ENCODE data around the gene RNU2-63P.

RNU2-63P gene

DNA sequence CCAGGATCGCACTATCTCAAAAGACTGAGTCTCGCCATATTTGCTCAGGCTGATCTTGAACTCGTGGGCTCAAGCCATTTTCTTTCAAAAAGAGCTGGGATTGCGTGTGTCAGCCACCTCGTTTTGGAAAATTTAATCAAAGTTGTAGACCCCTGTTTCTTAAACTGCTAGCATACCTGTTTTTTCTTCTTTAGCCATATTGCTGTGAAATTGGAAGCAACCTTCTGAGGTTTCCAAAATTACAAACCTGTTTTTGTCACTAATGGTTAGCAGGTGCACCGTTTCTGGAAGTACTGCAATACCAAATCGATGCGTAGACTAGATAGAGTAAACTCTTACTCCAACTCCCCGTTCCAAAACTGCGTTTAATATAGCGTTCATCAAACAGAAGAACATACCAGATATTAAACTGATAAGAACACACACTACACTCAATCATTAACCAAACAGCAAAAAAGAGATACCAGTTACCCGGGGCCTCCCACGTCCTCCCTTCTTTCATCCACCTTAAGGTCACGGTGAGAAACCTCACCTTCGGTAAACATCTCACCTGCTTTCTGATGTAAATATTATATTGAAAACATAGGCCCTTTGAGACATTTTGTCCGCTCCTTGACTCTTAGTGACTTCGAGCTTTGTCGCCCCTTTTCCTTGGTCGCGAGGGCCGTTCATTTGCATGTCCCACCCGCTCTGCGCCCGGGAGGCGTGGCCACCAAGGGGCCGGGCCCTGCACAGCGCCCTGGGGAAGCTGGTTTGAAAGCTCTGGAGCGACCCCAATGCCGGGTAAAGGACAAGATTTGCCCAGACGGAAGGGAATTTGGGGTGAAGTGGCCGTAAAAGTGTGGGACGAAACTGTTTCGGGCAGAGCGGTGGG is at the start of gene RNU2-63P:
Gene RNU2-63P, minus strand, starts transcription at position 462 of the 874 bp plus-strand sequence.
- DNase-seq, result peak; percentile 85
- Mint-ChIP-seq H3K27ac (peak within 1 kb of the TSS; percentile 97), H3K9me3 (peaks cover 6% of the 10 kb centered on the region), H3K36me3 (peaks cover 2% of the 10 kb centered on the region), H3K4me3 (peak within 1 kb of the TSS; percentile 92), H3K4me1 (peaks cover 28% of the 10 kb centered on the region), H3K27me3 (peaks cover 7% of the 10 kb centered on the region)
- CTCF ChIA-PET, result interaction anchor here (0.6 to 1.4 kb wide), 3 partner anchors 12 to 15 kb away, joined by 3 to 4 read pairs (median 3); no protein-coding TSS in a partner anchor

DNA sequence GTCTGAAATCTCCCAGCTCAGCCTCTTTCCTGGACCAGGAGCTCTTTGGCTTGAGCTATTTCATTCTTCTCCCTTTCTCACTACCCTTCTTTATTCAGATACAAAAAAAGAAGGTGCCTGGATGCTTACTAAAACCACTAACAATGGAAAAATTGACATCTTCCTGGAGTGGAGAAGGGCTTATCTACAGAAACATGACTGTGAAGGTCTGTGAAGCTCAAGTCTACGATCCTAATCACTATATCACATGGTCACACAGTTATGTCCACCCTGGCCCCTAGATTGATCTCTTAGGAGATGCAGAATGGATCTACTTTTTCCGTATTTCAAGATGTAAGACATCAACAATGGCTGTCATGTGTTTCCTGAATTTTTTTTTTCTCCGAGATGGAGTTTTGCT is 44.9 kb upstream of the RNU2-63P start:
- Mint-ChIP-seq H3K4me3 (no peak overlapping the region), H3K9me3 (no peaks in the 10 kb centered on the region), H3K27ac (no peak overlapping the region), H3K4me1 (peaks cover 30% of the 10 kb centered on the region), H3K36me3 (no peaks in the 10 kb centered on the region), H3K27me3 (no peaks in the 10 kb centered on the region)
- DNase-seq, result no peak
- CTCF ChIA-PET, result interaction anchor here (0.8 to 4.9 kb wide), 26 partner anchors 8 to 393 kb away, joined by 3 to 94 read pairs (median 4); no protein-coding TSS in a partner anchor

DNA sequence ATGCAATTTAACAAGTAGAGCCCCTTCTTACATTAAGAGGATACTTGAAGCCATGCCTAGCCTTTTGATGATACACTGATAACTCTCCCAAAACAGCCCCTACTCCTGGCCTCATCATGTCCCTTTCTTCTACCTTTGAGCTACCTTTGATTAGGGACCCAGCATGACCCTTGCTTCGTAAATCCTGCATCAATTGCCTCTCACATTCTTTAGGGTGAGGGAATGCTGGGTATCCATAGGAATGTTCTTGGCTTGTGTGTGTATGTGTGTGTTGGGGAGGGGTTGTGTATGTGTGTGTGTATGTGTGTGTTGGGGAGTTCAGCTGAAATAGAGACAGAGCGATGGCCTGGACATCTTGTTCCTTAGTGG is 44.5 kb upstream of the RNU2-63P start:
- no peaks in the 10 kb centered on the region for H3K27me3 Mint-ChIP-seq
- no peak overlapping the region for H3K27ac Mint-ChIP-seq
- CTCF ChIA-PET, result interaction anchor here (0.8 to 4.9 kb wide), 30 partner anchors 9 to 394 kb away, joined by 3 to 94 read pairs (median 4); no protein-coding TSS in a partner anchor
- peaks cover 34% of the 10 kb centered on the region for H3K4me1 Mint-ChIP-seq
- H3K36me3 Mint-ChIP-seq, result no peaks in the 10 kb centered on the region
- no peak overlapping the region for H3K4me3 Mint-ChIP-seq
- no peaks in the 10 kb centered on the region for H3K9me3 Mint-ChIP-seq
- DNase-seq, result no peak

DNA sequence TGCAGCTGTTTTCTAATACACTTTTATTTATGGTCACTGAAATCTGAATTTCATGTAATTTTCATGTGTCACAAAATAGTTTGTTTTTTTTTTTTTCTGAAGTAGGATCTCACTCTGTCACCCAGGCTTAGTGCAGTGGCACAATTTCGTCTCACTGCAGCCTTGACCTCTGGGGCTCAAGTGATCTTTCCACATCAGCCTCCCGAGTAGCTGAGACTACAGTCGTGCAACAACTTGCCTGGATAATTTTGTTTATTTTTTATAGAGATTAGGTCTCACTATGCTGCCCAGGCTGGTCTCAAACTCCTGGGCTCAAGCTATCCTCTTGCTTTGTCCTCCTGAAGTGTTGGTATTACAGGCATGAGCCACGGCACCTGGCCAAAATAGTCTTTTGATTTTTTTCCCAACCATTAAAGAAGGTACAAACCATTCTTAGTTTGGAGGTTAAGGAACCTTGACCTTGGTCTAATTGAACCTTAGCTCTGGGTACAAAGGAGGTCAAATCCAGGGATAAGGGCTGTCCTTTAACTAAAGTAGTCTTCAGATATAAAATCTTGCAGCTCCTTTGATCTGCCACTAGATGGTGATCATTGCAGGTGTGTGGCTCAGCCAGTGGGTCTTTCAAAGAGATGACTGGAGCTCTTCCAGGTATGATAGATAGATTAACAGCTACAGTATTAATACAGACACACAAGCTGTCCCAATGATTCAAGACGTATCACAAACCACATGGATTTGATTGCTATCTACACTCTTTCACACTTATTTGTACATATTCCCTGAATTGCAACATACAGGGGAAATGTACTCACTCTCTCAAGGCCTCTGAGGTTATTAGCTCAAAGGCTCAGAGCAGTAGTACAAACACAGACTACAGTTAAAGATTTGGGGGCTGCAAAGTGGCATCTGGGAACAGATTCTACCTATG is 43.9 kb upstream of the RNU2-63P start:
- Mint-ChIP-seq H3K27ac (no peak overlapping the region), H3K9me3 (no peaks in the 10 kb centered on the region), H3K36me3 (peaks cover 1% of the 10 kb centered on the region), H3K4me3 (no peak overlapping the region), H3K4me1 (peaks cover 36% of the 10 kb centered on the region), H3K27me3 (no peaks in the 10 kb centered on the region)
- peak; percentile 44 for DNase-seq
- CTCF ChIA-PET, result interaction anchor here (0.7 to 4.9 kb wide), 34 partner anchors 9 to 524 kb away, joined by 3 to 94 read pairs (median 4); no protein-coding TSS in a partner anchor

DNA sequence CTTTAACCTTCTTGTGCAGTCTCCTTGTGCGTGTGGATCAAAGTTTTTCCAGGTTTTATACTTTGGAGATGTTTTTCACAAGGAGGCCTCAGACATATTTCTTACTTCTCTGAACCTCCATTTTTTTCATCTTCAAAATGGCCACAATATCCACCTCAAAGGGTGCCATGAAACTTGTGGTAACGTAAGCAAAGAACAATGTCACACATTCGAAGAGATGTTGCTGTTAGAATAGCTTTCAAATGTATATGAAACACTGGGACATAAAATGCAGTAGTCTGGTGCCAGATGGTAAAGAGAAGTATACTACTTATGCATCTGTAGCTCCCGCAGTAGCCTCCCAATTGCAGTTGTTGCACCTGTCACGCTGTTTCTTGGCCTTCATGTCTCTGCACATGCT is 41.8 kb upstream of the RNU2-63P start:
- CTCF ChIA-PET, result interaction anchor here (4.9 kb wide), 1 partner anchor 102 kb away, joined by 94 read pairs; no protein-coding TSS in a partner anchor
- Mint-ChIP-seq H3K27me3 (no peaks in the 10 kb centered on the region), H3K4me1 (peaks cover 56% of the 10 kb centered on the region), H3K9me3 (no peaks in the 10 kb centered on the region), H3K36me3 (peaks cover 18% of the 10 kb centered on the region), H3K27ac (no peak overlapping the region), H3K4me3 (no peak overlapping the region)
- DNase-seq, result no peak

DNA sequence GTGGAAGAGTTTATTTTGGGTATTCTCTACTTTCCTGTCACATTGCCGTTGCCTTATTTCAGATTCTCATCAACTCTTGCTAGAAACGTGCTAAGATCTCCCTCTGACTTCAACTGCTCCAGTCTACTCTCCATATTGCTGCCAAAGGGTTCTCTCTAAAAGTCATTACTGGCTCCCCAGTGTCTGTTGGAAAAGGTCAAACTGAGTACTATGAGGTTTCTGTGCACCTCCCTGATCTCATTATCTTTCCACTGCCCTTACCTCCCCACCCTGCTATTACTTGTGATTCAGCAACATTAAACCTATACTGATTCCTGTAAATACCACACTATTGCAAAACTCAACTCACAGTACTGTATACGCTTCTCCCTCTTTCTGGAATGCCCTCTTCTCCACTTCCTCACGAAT is 41.1 kb upstream of the RNU2-63P start:
- Mint-ChIP-seq H3K27me3 (no peaks in the 10 kb centered on the region), H3K4me3 (no peak overlapping the region), H3K36me3 (peaks cover 22% of the 10 kb centered on the region), H3K9me3 (no peaks in the 10 kb centered on the region), H3K4me1 (peaks cover 62% of the 10 kb centered on the region), H3K27ac (no peak overlapping the region)
- CTCF ChIA-PET, result no interaction called here
- no peak for DNase-seq

DNA sequence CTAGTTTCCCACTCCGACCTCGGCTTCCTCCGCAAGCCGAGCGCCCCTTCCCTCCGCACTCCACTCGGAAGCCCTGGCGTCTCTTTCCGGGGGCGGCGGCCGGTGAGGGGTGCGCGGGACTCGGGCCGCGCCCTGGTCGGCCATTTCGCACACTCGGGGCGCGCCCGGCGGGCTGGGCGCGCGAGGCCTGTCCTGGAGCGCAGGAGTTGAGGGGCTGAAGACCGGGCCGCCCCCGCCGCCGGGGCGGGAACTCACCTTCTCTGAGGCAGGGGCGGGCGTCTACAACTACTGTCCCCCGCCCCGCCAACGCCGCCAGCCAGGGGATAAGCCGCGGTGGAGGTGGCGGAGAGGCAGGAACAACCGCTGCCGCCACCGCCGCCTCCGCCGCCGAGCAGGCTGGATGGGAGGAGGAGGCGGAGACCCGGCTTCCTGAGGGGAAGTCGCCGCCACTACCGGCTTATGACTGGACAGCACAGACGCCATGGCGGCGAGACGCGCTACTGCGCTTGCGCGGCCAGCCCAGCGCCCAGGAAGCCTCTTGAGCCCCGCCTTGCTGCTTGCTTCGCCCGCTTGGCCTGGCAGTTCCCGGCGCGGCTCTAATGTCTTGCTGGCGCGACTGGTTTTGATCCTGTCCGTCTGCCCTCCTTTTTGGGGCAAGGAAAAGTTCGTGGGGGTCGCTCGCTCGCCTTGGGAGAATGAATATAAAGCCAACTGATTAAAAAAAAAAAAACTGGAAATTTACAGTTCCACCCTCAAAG is 39.2 kb upstream of the RNU2-63P start, which contains the start of gene KRCC1:
Gene KRCC1, minus strand, starts transcription at position 413 of the 758 bp plus-strand sequence. CDS start 27,220 bp downstream, outside the sequence.
- CTCF ChIA-PET, result interaction anchor here (0.8 kb wide), 1 partner anchor 16 kb away, joined by 3 read pairs; no protein-coding TSS in a partner anchor
- Mint-ChIP-seq H3K9me3 (no peaks in the 10 kb centered on the region), H3K36me3 (peaks cover 25% of the 10 kb centered on the region), H3K27me3 (no peaks in the 10 kb centered on the region), H3K4me3 (peak within 1 kb of the TSS; percentile 87), H3K4me1 (peaks cover 67% of the 10 kb centered on the region), H3K27ac (peak within 1 kb of the TSS; percentile 94)
- peak; percentile 96 for DNase-seq

DNA sequence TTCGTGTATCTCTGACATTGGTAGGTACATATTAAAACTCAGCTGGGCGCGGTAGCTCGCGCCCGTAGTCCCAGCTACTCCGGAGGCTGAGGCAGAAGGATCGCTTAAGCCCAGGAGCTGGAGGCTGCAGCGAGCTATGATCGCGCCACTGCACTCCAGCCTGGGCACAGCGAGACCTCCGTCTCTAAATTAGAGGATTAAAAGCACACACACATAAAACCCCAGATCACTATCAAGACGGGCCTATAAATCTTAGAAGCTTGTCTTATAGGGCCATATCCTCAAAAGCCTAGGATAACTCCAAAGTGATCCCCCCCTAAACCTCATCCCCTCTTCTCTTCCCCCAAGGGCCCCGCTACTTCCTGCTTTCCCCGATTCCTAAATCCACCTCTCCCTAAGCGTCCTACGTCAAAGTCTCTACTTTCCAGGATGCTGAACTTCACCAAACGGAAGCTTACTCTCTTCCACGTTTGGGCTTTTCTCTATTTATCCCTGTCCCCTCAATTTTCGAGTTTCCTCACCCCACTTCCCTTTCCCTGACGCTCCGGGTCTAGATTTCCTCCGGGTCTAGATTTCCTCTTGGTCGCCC is 38.5 kb upstream of the RNU2-63P start:
- Mint-ChIP-seq H3K36me3 (peaks cover 27% of the 10 kb centered on the region), H3K27me3 (no peaks in the 10 kb centered on the region), H3K27ac (peak overlapping the region; percentile 94), H3K4me1 (peaks cover 64% of the 10 kb centered on the region), H3K9me3 (no peaks in the 10 kb centered on the region), H3K4me3 (peak overlapping the region; percentile 87)
- CTCF ChIA-PET, result interaction anchor here (0.8 kb wide), 1 partner anchor 15 kb away, joined by 3 read pairs; no protein-coding TSS in a partner anchor
- DNase-seq, result no peak

DNA sequence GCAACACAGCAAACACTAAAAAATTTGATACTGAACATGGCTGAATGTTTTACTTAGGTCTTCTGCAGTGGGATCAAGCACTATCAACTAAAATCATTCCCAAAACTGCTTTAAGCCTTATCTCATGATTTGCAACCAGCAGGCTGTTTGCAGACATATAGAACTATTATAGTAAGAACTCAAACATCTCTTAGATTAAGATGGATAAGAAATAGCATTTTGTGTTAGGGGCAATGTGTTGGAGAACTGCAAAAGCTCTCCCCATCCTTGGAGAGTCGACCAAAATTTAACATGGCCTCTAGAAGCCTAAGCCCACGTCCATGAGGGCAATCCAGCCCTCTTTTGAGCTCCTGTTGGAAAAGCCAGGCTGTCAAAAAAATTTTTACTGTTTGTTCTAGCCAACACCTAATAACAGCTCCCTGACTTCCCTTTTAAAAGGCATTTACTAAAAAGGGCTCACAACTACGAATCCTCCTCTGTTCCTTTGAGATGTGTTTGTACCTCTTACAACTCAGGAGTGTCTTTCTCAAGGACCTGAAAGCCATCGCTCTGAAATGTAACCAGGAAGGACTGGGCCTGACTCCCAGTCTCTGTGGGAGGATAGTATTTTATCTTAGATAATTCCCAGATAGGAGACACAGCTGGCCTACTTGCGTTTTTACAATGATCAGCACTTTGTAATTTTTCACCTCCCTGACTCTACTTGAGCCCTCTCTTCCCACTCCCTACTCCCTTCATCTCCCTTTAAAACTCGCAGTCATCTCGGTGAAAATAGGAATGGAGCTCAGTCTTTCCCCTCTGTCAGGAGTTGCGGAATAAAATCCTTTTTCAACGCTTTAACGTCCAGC is 37.8 kb upstream of the RNU2-63P start:
- peaks cover 65% of the 10 kb centered on the region for H3K4me1 Mint-ChIP-seq
- CTCF ChIA-PET, result interaction anchor here (0.8 kb wide), 1 partner anchor 14 kb away, joined by 3 read pairs; no protein-coding TSS in a partner anchor
- no peaks in the 10 kb centered on the region for H3K27me3 Mint-ChIP-seq
- peak overlapping the region; percentile 87 for H3K4me3 Mint-ChIP-seq
- no peaks in the 10 kb centered on the region for H3K9me3 Mint-ChIP-seq
- peak overlapping the region; percentile 94 for H3K27ac Mint-ChIP-seq
- DNase-seq, result no peak
- peaks cover 35% of the 10 kb centered on the region for H3K36me3 Mint-ChIP-seq

DNA sequence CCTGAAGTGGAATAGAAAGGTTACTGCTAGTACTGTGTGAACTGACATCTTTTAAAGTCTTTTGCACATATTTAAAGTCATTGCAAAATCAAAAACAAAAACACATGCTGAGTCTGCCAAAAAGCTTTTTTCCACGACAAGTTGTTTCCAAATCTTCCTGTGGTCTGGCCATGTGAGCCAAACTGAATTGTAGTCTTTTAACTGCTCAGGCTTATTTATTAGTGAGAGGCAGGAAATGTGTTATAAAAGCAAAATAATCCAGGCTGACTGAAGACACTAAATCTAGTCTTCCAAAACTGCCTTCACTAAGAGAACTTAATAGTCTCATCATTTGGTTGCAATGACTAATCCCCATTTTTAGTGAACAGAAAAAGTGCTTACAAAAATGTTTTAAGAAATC is 36.9 kb upstream of the RNU2-63P start:
- Mint-ChIP-seq H3K4me1 (peaks cover 60% of the 10 kb centered on the region), H3K27ac (no peak overlapping the region), H3K36me3 (peaks cover 42% of the 10 kb centered on the region), H3K9me3 (no peaks in the 10 kb centered on the region), H3K27me3 (no peaks in the 10 kb centered on the region), H3K4me3 (peak overlapping the region; percentile 87)
- CTCF ChIA-PET, result interaction anchor here (6.0 kb wide), 1 partner anchor 7 kb away, joined by 31 read pairs; no protein-coding TSS in a partner anchor
- no peak for DNase-seq

DNA sequence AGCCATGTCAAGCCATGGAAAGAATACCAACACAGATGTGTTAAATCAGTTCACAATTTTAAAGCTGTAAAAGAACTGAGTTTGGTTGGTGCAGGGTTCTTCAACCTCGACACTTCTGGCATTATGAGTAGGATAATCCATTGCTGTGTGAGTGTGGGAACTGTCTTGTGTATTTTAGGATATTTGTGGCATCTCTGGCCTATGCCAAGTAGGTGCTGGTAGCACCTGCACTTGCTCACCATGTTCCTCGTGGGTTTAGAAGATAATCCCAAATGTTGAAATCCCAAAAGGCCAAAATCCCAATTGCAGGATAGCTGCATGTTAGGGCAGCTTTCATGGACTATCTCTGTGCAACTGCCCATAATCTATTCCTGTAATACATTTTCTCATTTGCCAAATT is 35.4 kb upstream of the RNU2-63P start:
- H3K4me3 Mint-ChIP-seq, result no peak overlapping the region
- CTCF ChIA-PET, result interaction anchor here (6.0 kb wide), 1 partner anchor 8 kb away, joined by 31 read pairs; no protein-coding TSS in a partner anchor
- DNase-seq, result no peak
- no peak overlapping the region for H3K27ac Mint-ChIP-seq
- no peaks in the 10 kb centered on the region for H3K9me3 Mint-ChIP-seq
- no peaks in the 10 kb centered on the region for H3K27me3 Mint-ChIP-seq
- H3K36me3 Mint-ChIP-seq, result peaks cover 44% of the 10 kb centered on the region
- H3K4me1 Mint-ChIP-seq, result peaks cover 45% of the 10 kb centered on the region

DNA sequence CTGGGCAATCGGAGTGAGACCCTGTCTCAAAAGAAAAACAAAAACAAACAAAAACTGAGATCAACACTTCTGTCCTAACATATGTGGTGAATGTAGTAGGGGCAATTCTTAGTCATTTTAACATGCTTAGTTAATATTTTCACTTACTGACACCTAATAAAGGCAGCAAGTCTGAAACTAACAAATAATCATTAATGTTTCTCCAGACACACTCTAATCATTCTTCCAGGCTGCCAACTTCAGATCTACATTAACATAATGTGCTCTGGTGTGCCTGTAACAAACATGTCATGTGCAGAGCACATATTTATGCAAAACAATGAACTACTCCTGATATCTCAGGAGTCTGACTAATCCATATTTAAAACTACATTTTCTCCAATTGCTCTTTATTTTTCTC is 33.3 kb upstream of the RNU2-63P start:
- Mint-ChIP-seq H3K27me3 (no peaks in the 10 kb centered on the region), H3K4me1 (peaks cover 28% of the 10 kb centered on the region), H3K4me3 (no peak overlapping the region), H3K9me3 (no peaks in the 10 kb centered on the region), H3K27ac (no peak overlapping the region), H3K36me3 (peaks cover 40% of the 10 kb centered on the region)
- CTCF ChIA-PET, result interaction anchor here (6.0 kb wide), 1 partner anchor 11 kb away, joined by 31 read pairs; no protein-coding TSS in a partner anchor
- no peak for DNase-seq

Data from activated naive CD4-positive, alpha-beta T cell treated with anti-CD3 and anti-CD28 coated beads, Interleukin-2, amount 10 ng/mL, durations not matched to agents 7 days and 5 days (primary cell).